ENCODE measurements around the gene UTS2B.
A peak's percentile ranks its signal among the peaks of the same experiment; 100 is the strongest.

The UTS2B gene

GRCh38 chr3:191316876-191317603 lies 13.3 kb downstream of the UTS2B start:
- DNase-seq: peak; percentile 11
- no peaks in the 10 kb centered on the region for H3K27me3 ChIP-seq
- H3K36me3 ChIP-seq: no peaks in the 10 kb centered on the region
- H3K4me1 ChIP-seq: no peaks in the 10 kb centered on the region
- TF ChIP-seq CTCF (IDR thresholded peaks at IDR 0.05; ENCODE audit: low read depth, low read length): no peak
- H3K4me3 ChIP-seq (ENCODE audit: low read depth, low read length): no peak overlapping the region
- H3K9me3 ChIP-seq: no peaks in the 10 kb centered on the region

- no peaks in the 10 kb centered on the region for H3K36me3 ChIP-seq
- H3K4me3 ChIP-seq (ENCODE audit: low read depth, low read length): no peak overlapping the region
- no peaks in the 10 kb centered on the region for H3K27me3 ChIP-seq
- DNase-seq: no peak
- no peaks in the 10 kb centered on the region for H3K9me3 ChIP-seq
- no peaks in the 10 kb centered on the region for H3K4me1 ChIP-seq
- TF ChIP-seq CTCF (IDR thresholded peaks at IDR 0.05; ENCODE audit: low read depth, low read length): no peak
Observed at GRCh38 chr3:191314109-191314728, 16.1 kb downstream of the UTS2B start.

DNA sequence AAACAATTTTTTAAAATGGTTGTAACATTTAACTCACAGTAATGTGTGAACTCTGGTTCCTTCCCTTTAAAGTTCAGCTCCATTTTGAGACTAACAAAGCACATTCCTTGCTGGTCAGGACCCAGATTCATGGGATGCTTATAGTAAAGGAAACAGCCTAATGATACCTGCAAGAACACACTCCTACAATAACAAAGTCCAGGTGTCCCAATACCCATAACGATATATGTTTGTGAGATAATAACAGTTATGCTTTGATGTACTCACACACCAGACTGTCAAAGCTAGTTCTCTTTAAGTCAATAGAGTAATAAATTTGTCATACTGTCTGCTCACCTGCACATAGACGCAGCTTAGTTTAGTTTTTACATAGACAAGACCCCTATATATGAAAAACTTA lies 17.0 kb downstream of the UTS2B start:
- no peaks in the 10 kb centered on the region for H3K9me3 ChIP-seq
- H3K4me1 ChIP-seq: no peaks in the 10 kb centered on the region
- no peaks in the 10 kb centered on the region for H3K27me3 ChIP-seq
- TF ChIP-seq CTCF (IDR thresholded peaks at IDR 0.05; ENCODE audit: low read depth, low read length): no peak
- H3K36me3 ChIP-seq: no peaks in the 10 kb centered on the region
- no peak overlapping the region for H3K4me3 ChIP-seq (ENCODE audit: low read depth, low read length)
- no peak for DNase-seq

- TF ChIP-seq CTCF (IDR thresholded peaks at IDR 0.05; ENCODE audit: low read depth, low read length): no peak
- DNase-seq: no peak
- H3K4me1 ChIP-seq: no peaks in the 10 kb centered on the region
Observed at GRCh38 chr3:191307341-191307740, 23.0 kb downstream of the UTS2B start.

DNA sequence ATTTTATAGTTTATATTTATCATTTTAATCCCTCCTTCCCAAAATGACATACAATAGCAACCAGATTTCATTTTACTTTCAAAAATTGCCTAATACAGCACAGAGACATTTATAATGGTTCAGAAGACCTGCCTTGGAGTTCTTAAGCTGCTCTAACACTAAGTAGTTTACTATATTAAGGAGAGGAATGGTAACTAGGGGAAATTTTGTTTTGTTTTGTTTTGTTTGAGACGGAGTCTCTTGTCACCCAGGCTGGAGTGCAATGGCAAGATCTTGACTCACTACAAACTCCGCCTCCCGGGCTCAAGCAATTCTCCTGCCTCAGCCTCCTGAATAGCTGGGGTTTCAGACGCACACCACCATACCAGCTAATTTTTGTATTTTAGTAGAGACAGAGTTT lies 23.9 kb downstream of the UTS2B start:
- no peak overlapping the region for H3K4me3 ChIP-seq (ENCODE audit: low read depth, low read length)
- no peaks in the 10 kb centered on the region for H3K4me1 ChIP-seq
- no peaks in the 10 kb centered on the region for H3K9me3 ChIP-seq
- no peaks in the 10 kb centered on the region for H3K27me3 ChIP-seq
- H3K36me3 ChIP-seq: no peaks in the 10 kb centered on the region
- TF ChIP-seq CTCF (IDR thresholded peaks at IDR 0.05; ENCODE audit: low read depth, low read length): no peak
- DNase-seq: no peak

More at GRCh38 chr3:191307341-191307740, 23.0 kb downstream of the UTS2B start:
- no peaks in the 10 kb centered on the region for H3K9me3 ChIP-seq
- H3K27me3 ChIP-seq: no peaks in the 10 kb centered on the region
- no peaks in the 10 kb centered on the region for H3K36me3 ChIP-seq
- H3K4me3 ChIP-seq (ENCODE audit: low read depth, low read length): no peak overlapping the region

DNA sequence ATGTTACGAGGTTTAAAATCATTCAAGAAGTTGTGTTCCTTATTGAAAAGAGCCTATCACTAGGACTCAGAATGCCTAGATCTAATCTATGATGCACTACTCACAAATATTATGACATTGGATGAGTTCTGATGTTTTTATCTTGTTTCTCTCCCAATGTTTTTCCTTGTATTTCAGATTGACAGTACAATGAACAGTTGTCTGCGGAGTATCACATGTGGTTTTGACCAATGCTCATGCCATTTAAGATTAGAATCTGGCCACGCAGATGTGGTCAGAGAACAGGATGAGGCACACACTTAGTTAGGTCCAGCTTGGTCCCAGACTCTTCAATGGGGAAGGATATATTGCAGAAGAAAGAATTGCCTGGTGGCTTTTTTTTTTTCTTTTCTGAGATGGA lies 26.7 kb downstream of the UTS2B start:
- no peak for TF ChIP-seq CTCF (IDR thresholded peaks at IDR 0.05; ENCODE audit: low read depth, low read length)
- Histone ChIP-seq H3K4me3 (ENCODE audit: low read depth, low read length) (no peak overlapping the region), H3K27me3 (no peaks in the 10 kb centered on the region), H3K36me3 (no peaks in the 10 kb centered on the region), H3K9me3 (no peaks in the 10 kb centered on the region), H3K4me1 (no peaks in the 10 kb centered on the region)
- DNase-seq: no peak
